HepG2 (cell line): ENCODE data around the gene HMBS. TPM values are rescaled to one million over a fixed set of nuclear protein-coding genes. Genes with fewer than 3 reads are reported as not detected.

ENCODE experiments used
- AGO1 ChIP-seq: fragments of 200-400 bp; formaldehyde crosslinking; IDR thresholded peaks from 2 replicates; pipeline ENCODE4 v1.6.1; 2017; ENCODE audit warnings: mild to moderate bottlenecking, low read depth, low read length, moderate library complexity; ENCODE audit not compliant: poor library complexity, severe bottlenecking
- ATF2 ChIP-seq: sonication (generic); formaldehyde crosslinking; IDR thresholded peaks from 2 replicates; pipeline ENCODE4 v1.4.0; 2020; ENCODE audit warnings: missing genetic modification reagents
- DPF2 ChIP-seq: sonication (generic); formaldehyde crosslinking; IDR thresholded peaks from 2 replicates; pipeline ENCODE4 v1.4.0; 2020; ENCODE audit warnings: mild to moderate bottlenecking, low read depth, missing genetic modification reagents, borderline replicate concordance
- GZF1 ChIP-seq: sonication (generic); formaldehyde crosslinking; IDR thresholded peaks from 2 replicates; pipeline ENCODE4 v1.5.1; 2020; ENCODE audit warnings: mild to moderate bottlenecking, missing genetic modification reagents
- IRX3 ChIP-seq: sonication (generic); formaldehyde crosslinking; IDR thresholded peaks from 2 replicates; pipeline ENCODE4 v1.8.1; 2023; ENCODE audit warnings: mild to moderate bottlenecking, low read depth, missing genetic modification reagents, borderline replicate concordance
- SNAPC4 ChIP-seq: sonication (generic); formaldehyde crosslinking; IDR thresholded peaks from 2 replicates; pipeline ENCODE4 v1.4.0; 2020; ENCODE audit warnings: mild to moderate bottlenecking, missing genetic modification reagents
- ZBTB33 ChIP-seq: sonication (generic); formaldehyde crosslinking; IDR thresholded peaks from 2 replicates; pipeline ENCODE4 v1.4.0; 2020; ENCODE audit warnings: missing genetic modification reagents
- ZNF3 ChIP-seq: IDR thresholded peaks from 2 replicates; pipeline ENCODE4 v1.7.0; 2017; ENCODE audit warnings: inconsistent platforms
- ZNF354B ChIP-seq: sonication (generic); formaldehyde crosslinking; IDR thresholded peaks from 2 replicates; pipeline ENCODE4 v1.8.0; 2022; ENCODE audit warnings: mild to moderate bottlenecking, missing genetic modification reagents
- polyA plus RNA-seq, 8 experiments: library from polyadenylated mRNA; depleted of rRNA in 3 of 8; stranded (reverse) in 7 of 8; unstranded in 1 of 8; fragments of >200 nt; fragmentation: Illumina TruSeq in 4 of 8; extraction: Trizol in 4 of 8; gene quantifications; 2 replicates each; pipeline versions ENCODE4 v1.2.1 to v1.2.3, GENCODE V29; 2011 to 2016; ENCODE audit warnings: low read depth in 4 of 8, missing spikeins in 1 of 8, mixed read lengths in 1 of 8; ENCODE audit not compliant: insufficient read depth in 1 of 8
- total RNA-seq, 5 experiments: library from RNA; depleted of rRNA; stranded (reverse); fragments of >200 nt; fragmentation: Illumina TruSeq; extraction: Trizol; gene quantifications; 2 replicates each; pipeline ENCODE4 v1.2.3, GENCODE V29; 2016; ENCODE audit warnings: low read depth in 1 of 5
- TF ChIP-seq, protein P1 (sequence below), 2 experiments: sonication (generic) in 1 of 2; formaldehyde crosslinking in 1 of 2; IDR thresholded peaks; 2 replicates each; pipeline versions ENCODE4 v1.4.0 to v1.6.1; 2016 to 2020; ENCODE audit warnings: borderline replicate concordance in 1 of 2, low read depth in 1 of 2, mild to moderate bottlenecking in 1 of 2, missing genetic modification reagents in 1 of 2
- TF ChIP-seq, protein P2 (sequence below): sonication (generic); formaldehyde crosslinking; IDR thresholded peaks from 2 replicates; pipeline ENCODE4 v1.8.1; 2023; ENCODE audit warnings: mild to moderate bottlenecking, missing genetic modification reagents

HMBS gene
- total and polyA plus RNA-seq, 2 of the 13 experiments (the other 11 are each of a cell fraction or from before 2014, with no cell fraction given): 9.4 to 46.9 TPM

GRCh38 chr11:119095066-119095880 lies 10.6 kb downstream of the HMBS start (continued):
- TF ChIP-seq, protein P1, sequence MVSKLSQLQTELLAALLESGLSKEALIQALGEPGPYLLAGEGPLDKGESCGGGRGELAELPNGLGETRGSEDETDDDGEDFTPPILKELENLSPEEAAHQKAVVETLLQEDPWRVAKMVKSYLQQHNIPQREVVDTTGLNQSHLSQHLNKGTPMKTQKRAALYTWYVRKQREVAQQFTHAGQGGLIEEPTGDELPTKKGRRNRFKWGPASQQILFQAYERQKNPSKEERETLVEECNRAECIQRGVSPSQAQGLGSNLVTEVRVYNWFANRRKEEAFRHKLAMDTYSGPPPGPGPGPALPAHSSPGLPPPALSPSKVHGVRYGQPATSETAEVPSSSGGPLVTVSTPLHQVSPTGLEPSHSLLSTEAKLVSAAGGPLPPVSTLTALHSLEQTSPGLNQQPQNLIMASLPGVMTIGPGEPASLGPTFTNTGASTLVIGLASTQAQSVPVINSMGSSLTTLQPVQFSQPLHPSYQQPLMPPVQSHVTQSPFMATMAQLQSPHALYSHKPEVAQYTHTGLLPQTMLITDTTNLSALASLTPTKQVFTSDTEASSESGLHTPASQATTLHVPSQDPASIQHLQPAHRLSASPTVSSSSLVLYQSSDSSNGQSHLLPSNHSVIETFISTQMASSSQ (IDR thresholded peaks at IDR 0.05; ENCODE audit: low read depth): no peak
- TF ChIP-seq, protein P1 (CRISPR knock-in tag; IDR thresholded peaks at IDR 0.05; ENCODE audit: borderline replicate concordance): peak; percentile 2; the same call in 1 of the 2 replicates
- TF ChIP-seq ATF2 (CRISPR knock-in tag): peak; percentile 63; the same call in 1 of the 2 replicates
- no peak for TF ChIP-seq DPF2 (CRISPR knock-in tag)
- peak; percentile 80 for TF ChIP-seq AGO1
- 0 out of 2 replicates have a peak, but pooled peaks have one; percentile 68 for TF ChIP-seq GZF1
- TF ChIP-seq, protein P2, sequence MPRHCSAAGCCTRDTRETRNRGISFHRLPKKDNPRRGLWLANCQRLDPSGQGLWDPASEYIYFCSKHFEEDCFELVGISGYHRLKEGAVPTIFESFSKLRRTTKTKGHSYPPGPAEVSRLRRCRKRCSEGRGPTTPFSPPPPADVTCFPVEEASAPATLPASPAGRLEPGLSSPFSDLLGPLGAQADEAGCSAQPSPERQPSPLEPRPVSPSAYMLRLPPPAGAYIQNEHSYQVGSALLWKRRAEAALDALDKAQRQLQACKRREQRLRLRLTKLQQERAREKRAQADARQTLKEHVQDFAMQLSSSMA: 0 out of 2 replicates have a peak, but pooled peaks have one; percentile 34
- TF ChIP-seq SNAPC4: no peak; the same call in 1 of the 2 replicates
- TF ChIP-seq ZBTB33 (CRISPR knock-in tag): 0 out of 2 replicates have a peak, but pooled peaks have one; percentile 5
- no peak for TF ChIP-seq ZNF3 (CRISPR knock-in tag)
- TF ChIP-seq ZNF354B (CRISPR knock-in tag): peak; percentile 93; the same call in 1 of the 2 replicates
- peak; percentile 82 for TF ChIP-seq IRX3 (CRISPR knock-in tag)
